Inflammatory macrophage treated with lipopolysaccharide for 4 hours (primary cell): ENCODE measurements around the gene TF.

ENCODE experiments used
- DNase-seq: peaks from one replicate; pipeline ENCODE4 v3.0.0-alpha.2; 2020

The TF gene

DNA sequence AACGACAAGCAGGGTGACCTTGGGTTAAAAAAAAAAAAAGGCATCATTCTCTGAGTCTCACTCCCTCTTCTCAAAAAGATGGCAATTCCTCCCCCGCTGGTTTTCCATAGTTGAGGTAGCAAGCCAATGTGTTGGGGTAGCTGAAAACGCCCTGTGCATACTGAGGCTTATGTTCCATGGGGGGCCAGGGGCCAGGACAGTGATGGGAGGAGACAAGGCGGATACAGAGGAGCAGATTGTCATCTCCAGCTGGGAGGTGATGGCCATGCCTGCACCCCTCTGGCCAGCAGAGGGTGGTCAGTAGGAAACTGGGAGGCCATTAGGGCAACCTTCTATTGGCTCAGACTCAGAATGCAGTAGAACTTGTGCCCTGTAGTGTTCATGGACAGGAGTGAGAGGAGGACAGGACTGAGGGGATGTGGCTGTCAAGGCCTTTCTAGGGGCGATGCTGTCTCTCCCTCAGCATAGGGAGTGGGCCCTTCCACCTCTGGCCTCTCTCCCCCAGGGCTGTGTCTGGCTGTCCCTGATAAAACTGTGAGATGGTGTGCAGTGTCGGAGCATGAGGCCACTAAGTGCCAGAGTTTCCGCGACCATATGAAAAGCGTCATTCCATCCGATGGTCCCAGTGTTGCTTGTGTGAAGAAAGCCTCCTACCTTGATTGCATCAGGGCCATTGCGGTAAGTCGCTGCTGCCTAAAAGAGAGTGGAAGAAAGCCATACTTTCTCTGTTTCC is 1.9 kb downstream of the TF start:
- DNase-seq, result no peak

DNA sequence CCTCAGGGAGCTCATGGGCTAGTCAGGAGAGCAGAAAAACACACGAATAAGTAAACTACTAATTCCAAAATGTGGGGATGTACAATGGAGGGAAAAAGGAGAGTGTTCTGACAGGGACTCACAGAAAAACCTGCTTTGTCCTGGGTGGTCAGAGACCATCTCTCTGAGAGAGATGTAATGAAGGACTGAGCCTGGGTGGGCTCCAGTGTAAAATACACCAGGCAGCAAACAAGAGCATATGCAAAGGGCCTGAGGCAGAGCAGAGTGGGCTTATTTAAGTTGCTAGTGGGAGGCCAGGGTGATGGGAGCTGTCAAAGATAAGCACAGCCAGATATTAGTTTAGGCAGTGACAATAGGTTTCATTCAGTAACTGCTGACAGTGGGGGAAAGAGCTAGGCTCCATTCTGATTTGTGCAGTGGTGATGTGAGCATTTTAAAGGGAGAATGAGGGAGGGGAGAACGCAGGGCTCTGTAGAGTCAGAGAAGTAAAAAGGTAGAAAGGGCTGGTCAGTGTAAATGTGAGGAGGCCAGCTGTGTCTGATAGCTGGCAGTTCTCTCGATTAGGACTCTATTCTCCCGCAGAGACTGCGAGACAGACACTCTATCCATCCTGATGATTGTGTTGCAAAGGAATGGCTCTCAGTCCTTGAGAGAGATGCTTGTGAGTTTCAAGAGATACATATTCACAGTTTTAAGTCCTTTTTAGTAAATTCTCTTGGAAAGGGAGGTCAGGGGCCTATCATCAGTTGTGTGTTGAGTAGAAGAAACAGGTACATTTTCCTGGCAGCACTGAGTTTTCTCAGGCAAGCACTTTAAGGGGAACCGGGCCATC is 3.5 kb downstream of the TF start:
- no peak for DNase-seq

DNA sequence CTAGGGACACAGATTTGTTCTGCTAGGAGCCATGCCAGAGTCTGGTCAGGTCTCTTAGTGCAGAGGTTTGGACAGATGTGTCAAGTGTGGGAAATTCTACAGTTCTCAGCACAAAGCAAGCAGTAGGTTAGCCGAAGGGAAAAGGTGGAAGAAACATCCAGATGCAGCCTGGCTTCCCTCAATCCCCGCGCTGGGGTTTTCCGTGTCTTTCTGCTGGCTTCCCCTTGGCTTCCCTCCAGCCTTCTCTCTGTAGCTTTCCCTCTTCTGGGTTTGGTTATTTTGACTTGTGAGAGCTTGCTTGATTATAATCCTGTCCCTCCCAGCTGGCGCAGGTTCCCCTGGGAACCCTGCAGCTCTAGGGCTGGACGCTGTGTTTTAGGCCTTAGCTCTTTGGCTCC is 4.1 kb downstream of the TF start:
- no peak for DNase-seq

DNA sequence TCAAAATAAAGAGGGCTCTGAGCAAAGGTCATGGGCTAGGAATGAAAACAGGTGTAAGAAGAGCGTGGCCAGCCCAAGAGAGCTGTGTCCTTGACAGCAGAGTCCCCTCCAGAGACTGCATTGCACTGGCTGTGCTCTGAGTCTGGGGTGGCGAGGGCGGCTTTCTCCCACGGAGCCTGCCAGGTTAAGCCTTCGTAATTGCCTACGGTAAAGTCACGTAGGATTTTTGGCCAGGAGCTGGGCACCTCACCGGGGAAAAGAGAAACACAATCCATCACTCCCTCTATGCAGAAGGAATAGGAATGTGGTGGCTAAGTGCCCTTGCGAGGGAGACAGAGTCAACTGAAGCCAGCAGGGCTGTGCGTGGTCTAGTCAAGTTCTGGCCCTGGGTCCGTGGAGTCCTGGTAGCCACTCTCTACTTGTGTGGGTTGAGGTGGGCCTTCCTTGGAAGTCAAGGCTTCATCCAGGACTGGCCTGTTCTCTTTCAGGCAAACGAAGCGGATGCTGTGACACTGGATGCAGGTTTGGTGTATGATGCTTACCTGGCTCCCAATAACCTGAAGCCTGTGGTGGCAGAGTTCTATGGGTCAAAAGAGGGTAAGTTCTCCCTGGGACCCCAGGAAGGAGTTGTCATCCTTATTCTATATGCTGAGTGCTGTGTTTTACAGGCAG is 7.0 kb downstream of the TF start:
- DNase-seq, result no peak

DNA sequence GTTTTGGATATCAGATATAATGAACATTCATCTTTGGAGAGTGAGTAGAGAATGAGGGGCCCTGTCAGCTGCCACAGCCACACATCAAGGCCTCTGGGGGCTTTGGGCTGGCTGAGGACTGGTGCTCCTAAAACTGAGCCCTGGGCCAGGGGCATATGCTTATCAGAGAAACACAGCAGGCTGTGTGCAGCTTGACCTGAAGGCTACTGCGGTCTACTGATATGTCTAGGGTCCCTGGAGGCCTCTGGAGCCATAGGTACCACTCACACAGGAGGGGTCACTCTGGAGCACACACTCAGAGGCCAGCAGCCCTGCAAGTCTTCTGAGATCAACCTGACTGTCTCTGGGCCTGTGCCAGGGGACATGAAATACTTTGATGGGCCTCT is 7.6 kb downstream of the TF start:
- DNase-seq, result no peak

DNA sequence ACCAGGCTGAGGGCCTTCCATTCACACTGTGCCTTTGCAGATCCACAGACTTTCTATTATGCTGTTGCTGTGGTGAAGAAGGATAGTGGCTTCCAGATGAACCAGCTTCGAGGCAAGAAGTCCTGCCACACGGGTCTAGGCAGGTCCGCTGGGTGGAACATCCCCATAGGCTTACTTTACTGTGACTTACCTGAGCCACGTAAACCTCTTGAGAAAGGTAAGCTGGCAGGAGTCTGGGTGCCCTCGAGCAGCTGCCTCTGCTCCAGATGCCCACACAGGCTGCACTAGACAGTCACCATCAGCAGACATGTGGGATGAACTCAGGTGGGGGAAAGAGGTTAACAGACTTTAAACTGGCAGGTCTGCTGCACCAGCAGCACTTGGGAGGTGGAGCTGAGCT is 8.3 kb downstream of the TF start:
- no peak for DNase-seq

DNA sequence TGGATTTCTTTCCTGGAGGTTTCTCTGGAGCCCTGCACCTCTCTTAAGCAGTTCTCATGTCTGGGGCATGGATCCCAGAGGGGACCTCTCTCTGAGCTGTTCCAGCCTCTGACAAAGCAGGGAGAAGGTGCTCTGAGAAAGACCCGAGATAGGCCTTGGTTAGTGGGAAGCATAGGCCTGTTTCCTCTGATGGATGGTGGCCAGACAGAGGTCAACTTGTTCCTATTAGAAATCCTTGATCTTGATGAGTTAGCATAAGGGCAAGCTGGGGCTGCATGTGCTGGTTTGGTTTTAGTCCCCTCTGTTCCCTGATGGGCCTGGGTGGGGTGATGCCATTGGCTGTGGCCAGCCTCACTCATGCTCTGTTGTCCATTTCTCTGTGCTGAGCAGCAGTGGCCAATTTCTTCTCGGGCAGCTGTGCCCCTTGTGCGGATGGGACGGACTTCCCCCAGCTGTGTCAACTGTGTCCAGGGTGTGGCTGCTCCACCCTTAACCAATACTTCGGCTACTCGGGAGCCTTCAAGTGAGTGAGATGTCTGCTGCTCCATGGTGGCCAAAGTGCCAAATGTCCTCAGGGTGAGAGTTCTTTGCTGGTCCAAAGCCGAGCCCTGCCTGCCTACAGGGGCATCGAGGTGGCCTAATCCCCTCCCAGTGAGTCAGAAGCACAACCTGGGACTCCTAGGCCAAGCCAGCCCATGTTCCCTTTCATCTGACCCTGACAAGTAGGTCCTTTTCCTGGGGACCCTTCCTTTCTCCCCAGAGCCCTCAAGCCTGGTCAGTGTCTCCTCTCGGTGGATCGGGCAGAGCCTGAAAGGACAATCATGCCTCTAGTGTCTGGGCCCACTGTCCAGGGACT is 9.0 kb downstream of the TF start:
- DNase-seq, result no peak

DNA sequence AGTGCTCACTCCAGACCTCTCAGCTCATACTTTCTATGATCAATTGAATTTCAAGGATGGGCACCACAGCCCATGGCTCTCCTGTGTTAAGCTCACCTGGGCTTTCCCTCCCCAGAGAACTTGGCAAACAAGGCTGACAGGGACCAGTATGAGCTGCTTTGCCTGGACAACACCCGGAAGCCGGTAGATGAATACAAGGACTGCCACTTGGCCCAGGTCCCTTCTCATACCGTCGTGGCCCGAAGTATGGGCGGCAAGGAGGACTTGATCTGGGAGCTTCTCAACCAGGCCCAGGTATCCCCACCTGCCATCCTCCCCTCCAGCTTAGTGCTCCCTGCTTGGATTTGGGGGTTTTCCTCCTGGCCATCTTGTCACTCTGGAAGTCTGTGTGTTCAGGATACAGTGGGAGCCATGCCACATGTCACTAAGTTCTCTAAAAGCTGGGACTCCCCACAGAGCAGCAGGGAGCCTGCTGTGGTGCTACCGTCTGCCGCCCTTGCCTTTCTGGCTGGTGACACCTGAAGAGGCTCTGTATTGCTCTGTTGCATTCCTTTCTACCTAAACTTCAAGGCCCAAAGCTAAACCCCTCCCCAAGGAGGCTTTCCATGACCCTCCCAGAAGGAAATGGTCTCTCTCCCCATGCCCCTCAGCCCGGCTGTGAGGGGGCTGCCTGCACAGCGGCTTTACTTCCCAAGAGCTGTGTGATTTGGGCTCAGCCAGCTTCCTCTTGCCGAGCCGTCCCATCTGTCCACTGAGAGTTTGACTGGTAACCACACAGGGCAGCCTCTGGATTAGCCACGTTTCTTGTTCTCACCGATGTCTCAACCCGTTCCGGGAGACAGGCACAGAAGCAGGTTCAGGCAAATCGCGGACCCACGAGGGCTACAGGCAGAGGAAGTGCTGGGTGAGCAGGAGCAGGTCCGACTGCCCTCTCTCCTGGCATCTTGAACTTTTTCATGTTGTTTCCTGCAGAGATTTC is 10.8 kb downstream of the TF start:
- no peak for DNase-seq

DNA sequence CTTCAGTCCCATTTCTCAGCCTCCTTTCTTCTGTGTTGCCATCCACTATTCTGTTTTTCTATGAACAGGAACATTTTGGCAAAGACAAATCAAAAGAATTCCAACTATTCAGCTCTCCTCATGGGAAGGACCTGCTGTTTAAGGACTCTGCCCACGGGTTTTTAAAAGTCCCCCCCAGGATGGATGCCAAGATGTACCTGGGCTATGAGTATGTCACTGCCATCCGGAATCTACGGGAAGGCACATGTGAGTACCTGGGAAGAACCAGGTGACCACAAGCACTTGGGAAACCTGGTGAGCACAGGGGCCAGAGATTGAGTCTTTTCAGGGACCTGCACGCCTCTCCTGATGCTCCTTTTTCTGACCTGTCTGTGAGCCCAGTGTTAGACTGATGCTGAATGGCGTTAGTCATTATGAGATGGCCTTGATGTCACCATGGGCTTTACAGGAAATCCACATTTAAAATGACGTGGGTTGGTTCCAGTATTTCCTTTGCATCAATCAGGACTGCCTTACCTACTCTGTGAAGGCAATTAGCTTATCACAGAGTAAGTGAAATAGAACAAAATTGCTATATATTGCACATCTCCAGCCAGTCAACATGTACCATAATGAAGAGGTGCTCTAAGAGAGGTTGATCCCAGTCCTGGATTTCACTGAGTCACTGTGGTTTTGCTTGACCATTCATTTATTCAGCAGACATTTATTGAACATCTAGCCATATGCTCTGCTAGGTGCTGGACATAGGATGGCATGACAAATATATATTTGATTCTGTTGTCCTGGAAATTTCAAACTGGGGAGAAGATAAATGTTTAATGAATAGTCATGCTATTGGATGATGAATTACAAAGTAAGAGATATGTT is 11.7 kb downstream of the TF start:
- DNase-seq, result no peak

DNA sequence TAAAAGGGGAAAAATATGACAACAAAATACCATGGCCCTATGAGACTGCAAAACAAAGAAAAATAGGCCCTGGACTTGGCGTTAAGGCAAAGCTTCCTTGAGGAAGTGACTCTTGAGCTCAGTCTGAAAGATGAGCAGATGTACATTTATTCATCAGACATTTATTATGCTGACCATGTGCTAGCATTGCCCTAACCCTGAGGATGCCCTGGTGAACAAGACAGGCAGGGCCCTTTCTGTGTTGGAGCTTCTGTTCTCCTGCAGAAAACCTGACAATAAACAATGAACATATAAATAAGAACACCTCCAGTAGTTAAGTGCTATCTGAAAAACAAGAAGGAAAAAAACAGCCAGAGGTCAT is 12.4 kb downstream of the TF start:
- no peak for DNase-seq

DNA sequence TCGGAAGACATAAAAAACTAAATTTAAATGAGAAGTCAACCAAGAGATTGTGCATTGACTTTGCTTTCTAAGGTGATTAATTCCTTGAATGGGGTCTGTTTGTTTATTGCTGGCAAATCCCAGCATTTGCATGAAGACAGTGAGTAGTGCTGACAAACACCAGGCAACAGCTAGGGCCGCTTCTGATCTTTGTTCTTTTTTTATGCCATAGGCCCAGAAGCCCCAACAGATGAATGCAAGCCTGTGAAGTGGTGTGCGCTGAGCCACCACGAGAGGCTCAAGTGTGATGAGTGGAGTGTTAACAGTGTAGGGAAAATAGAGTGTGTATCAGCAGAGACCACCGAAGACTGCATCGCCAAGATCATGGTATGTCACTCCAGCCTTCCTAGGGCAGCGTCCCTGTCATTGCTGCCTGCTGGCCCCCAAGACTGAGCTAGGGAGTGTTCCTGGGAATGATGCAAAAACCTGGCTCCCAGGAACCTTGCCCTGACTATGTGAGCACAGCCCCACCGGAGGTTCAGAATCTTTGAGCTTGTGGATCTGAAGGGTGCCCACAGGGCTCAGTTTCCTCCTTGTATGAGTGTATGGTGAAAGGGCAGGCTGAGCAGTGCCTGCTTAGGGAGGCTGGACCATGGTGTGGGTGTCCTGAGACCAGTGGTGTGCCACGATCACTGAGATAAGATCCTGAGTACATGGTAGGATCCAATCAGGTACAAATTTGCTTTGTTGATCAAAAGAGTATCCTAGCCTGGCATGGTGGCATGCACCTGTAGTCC is 13.0 kb downstream of the TF start:
- DNase-seq, result no peak

DNA sequence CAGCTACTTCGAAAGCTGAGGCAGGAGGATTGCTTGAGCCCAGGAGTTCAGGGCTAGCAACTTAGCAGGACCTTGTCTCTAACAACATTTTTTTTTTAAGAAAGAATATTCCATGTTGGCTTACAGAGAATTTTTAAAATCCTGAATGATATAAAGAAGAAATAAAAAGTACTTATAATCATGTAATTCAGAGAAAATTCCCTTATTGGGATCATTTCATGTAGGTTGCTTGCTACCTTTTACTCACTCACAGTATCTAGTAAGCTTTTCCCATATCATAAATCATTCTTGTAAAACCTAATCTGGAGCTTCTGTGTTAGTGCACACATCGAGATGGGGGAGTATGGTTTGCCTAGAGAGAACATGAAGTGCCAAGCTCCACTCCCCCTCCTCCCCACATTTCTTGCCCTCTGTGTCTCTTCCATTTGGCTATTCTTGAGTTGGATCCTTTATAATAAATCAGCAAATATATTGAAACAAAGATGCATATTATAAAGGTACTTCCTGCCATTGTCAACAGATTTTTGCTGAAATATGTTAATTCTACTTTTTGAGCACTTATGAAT is 13.6 kb downstream of the TF start:
- no peak for DNase-seq

DNA sequence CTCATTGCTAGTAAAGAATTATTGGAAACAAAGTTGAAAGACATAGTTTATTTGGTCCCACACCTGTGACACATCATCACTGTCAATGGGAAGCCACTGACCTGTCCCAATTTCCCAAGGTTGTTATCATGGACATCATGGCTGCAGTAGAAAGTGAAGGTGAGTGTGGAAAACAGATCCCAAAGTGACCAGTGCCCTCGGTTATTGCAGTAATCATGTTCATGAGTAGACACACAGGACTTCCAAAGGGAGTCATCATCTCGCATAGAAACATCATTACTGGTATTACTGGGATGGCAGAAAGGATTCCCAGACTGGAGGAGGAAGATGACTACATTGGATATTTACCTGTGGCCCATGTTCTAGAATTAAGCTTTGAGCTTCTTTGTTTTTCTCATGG is 14.7 kb downstream of the TF start:
- DNase-seq, result no peak

DNA sequence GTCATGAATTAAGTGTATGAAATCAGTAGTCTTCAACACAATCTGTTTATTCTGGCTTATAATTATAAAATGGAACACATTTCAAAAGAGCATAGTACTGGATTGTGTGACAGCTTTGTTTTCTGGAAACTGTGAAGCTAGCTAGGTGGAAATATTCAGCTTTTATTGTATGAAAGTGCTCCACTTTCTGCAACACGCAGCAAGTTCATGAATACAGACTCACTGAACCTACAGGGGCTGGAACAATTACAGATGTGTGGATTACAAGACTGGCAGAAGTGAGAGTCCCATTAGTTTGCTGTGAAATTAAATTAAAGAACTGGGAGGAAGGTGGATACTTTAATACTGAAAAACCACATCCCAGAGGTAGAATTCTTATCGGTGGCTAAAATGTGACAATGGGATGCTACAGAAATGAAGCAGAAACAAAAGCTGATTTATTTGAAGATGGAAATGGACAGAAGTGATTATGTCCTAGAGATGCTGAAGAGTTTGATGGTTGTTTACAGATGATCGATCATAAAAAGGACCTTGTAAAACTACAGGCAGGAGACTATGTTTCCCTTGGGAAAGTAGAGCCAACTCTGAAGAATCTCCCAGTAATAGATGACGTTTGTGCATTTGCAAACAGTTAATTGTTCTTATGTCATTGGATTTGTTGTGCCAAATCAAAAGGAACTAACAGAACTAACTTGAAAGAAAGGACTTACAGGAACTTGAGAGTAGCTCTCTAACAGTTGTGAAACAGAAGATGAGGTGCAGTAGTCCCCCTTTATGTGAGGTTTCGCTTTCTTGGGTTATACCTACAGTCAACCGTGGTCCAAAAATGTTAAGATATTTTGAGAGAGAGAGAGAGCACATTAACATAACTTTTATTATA is 15.7 kb downstream of the TF start:
- DNase-seq, result no peak

DNA sequence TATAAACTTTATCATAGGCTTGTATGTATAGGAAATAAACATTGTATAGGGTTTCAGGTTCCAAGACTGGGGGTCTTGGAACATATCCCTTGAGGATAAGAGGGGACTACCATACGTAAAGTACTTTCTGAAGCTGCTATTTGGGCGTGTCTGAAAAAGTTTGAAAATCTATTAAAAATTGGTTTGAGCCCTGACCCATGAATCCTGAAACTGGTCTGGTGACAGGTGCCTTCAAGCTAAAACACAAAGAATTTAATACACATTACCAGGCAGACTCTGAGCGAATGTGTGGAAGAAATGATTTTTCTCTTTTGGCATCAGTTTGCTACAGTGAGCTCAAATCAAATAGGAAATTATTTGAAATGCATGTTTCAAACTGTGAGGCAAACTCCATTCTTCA is 16.3 kb downstream of the TF start:
- DNase-seq, result no peak

DNA sequence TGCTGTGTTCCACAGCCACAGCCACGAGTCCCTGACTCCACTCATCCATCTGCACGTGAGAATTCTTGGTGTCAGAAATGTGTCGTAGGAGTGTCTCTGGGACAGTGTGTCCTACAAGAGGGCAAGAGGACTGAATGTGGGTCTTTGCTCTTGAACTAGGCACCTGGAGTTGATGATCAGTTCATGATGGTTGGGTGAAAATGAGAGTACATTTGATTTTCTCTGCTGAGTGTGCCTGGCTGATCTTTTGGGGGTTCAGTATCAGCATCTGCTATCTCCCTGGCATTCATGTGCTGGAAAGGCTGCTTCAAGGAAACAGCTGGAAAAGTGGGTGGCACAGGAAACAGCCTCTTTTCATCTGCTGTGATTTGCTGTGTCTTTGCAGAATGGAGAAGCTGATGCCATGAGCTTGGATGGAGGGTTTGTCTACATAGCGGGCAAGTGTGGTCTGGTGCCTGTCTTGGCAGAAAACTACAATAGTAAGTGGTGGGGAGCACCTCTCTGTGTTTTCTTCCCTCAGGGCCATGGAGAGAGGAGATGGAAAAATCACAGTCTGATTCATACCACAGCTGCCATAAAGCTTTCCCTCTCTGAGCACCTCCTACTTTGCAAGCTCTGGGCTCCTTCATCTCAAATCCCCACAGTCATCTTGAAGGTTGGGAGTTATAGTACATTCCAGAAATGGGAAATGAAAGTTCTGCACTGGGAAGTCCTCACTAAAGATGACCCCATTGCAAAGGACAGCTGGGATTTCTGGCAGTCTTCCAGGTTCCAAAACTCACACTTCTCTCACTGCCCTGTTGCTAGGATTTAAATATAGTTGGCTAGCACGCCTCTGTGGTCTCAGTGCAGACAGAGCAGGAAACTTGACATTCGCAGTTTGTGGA is 17.8 kb downstream of the TF start:
- peak; percentile 5 for DNase-seq

DNA sequence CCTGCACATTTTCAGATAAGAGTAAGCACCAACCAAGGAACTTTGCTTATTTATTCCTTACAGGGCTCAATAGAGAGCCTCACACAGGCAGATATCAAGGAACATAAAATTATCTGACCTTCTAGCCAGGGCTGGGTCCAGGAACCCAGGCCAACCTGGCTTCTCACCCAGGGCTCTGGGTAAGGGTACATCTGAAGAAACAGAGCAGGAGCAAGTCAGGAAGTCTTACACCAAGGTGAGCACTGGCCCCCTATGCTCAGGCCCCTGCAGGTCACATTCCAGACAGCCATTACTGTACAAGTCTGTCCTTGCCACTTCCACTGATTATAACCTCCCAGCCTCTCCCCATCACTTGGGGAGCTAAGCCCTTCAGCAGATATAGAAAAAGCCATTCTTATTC is 19.1 kb downstream of the TF start:
- no peak for DNase-seq

DNA sequence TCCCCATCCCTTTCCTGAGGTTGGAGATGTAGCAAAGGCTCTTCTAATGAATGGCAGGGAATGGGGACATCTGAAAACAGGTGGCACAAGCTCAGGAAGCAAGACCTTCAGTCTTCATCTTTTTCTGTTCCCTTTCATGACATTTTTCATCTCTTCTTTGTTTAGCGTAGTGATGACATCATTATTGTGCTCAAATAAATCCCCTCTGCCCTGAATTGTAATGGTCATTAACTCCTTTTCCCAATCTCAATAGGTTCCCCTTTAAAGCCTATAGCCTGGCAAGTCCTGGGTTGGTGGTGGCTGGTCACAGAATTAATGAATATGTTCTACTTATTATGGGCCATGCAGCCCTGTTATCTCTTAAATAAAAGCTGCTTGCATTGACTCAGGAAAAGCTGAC is 21.4 kb downstream of the TF start:
- no peak for DNase-seq
